GM21576 (cell line): Measurements from ENCODE around the gene ENAM.

Experiments used
- ATAC-seq: cut with Tn5 transposase; IDR thresholded peaks from one replicate; pipeline ENCODE4 v1.9.1; 2021; ENCODE audit warnings: mild to moderate bottlenecking, moderate library complexity; ENCODE audit not compliant: unreplicated experiment

ENAM gene, protein sequence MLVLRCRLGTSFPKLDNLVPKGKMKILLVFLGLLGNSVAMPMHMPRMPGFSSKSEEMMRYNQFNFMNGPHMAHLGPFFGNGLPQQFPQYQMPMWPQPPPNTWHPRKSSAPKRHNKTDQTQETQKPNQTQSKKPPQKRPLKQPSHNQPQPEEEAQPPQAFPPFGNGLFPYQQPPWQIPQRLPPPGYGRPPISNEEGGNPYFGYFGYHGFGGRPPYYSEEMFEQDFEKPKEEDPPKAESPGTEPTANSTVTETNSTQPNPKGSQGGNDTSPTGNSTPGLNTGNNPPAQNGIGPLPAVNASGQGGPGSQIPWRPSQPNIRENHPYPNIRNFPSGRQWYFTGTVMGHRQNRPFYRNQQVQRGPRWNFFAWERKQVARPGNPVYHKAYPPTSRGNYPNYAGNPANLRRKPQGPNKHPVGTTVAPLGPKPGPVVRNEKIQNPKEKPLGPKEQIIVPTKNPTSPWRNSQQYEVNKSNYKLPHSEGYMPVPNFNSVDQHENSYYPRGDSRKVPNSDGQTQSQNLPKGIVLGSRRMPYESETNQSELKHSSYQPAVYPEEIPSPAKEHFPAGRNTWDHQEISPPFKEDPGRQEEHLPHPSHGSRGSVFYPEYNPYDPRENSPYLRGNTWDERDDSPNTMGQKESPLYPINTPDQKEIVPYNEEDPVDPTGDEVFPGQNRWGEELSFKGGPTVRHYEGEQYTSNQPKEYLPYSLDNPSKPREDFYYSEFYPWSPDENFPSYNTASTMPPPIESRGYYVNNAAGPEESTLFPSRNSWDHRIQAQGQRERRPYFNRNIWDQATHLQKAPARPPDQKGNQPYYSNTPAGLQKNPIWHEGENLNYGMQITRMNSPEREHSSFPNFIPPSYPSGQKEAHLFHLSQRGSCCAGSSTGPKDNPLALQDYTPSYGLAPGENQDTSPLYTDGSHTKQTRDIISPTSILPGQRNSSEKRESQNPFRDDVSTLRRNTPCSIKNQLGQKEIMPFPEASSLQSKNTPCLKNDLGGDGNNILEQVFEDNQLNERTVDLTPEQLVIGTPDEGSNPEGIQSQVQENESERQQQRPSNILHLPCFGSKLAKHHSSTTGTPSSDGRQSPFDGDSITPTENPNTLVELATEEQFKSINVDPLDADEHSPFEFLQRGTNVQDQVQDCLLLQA

DNA sequence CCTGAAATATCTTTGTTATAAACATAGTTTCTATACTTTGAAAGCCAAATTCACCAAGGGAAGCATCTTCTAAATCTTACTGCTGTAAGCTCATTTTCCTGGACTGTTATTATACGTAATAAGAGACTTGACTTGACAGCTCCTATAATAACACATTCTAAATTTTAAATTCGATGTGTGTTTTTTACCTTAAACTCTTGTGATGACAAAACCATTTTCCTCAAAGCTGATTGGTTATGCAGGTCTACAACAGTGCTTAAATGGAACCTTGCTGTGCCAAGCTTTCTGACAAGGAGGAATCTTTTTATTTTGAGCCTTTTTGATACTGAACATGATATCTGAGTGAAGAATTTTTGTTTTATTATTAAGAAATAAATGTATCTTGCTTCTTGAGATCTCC, at the start of gene ENAM:
TSS of gene ENAM (plus strand) at position 301 of the 400 bp plus-strand sequence. CDS start 757 bp downstream, outside the sequence.
- ATAC-seq = no peak

DNA sequence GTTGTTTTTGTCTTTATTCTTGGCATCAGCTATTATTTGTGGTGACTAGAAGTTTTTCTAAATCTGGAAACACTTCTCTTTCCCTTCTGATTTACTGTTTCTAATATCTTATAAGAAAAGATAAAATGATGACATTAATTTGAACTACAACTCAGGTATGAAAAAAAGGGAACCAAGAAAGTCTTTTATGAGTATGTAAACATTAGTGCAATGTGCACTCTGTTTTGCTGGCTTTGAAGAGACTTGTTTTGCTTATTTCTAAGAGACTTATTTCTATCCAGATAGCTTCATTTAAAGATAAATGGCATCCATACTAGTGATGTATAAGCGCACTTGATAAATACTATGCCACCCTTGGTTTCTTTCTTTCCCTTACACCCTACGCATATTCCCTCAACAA, 46.6 kb upstream of the ENAM start:
- ATAC-seq = no peak

DNA sequence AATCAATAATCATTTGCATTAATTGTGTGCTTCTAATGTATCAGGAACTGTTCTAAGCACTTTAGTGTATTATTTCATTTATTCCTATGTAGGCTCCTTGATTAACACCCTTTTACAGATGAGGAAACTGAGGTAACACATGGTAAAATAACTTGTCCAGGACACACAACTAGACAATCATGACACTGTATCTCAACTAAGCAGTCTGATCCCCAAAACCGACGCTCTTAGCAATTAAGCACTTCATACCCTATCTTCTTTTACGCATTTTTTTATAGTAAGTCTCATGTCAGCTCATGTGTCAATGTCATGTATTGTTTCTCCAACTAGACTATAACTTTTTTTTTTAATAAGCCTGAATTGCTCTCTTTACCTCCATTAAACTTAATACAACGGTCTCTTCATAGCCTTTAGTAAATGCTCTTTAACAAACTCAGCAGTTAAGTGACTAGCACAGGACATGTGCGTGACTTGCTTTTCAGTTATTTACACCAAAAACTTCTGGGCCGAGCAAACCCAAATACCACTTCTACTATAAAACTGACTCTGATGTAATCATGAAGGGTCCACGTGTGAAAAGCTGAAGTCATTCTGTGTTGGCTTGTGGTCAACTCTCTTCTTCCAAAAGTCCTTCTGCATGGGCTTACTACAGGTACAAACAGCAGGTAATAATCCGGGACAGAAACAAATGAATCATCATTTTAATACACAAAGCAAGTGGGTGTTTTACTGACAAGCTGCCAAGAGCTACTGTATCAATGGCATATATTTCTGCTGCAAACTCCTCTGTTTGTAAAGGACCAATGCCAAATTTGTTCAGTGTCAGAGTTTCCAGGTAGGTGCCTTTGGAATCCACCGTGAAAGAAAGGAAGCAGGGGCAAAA, 44.4 kb upstream of the ENAM start:
- ATAC-seq = no peak

- no peak for ATAC-seq
These were observed 41.7 kb upstream of the ENAM start for GRCh38 chr4:70586841-70587240.

- peak; percentile 98 for ATAC-seq
These were observed 38.8 kb upstream of the ENAM start for GRCh38 chr4:70589785-70590184.

DNA sequence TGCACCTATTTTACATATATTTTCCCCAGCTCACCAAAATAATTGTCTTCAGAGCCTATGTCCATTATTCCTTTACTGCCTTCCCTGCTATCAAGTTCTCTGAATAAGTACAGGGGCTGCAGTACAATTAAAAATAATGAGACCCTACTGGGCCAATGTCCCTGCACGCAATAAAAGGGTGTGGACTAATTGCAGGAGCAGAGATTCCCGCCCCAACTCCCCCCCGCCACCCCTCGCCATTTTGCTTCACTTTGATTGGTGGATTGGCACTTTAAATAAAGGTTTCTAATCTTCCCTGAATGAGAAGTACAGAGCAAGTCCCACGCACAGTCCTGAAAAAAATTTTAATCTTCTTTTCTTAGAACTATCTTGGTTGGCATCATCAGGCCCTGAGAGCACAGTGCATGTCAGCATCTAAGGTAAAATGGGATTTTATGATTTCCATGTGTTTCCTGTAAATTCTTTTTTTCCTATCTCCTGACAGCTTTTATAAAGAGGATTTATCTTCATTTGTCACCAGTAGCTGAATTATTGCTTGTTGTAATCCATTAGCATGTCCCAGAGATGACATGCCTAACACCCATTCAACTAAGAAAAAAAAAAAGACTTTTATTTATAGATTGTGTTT, 36.5 kb upstream of the ENAM start, which contains the start of gene AMBN:
TSS of gene AMBN (plus strand) at position 302 of the 628 bp plus-strand sequence. CDS start at position 405, 103 bp downstream.
- ATAC-seq = no peak

GRCh38 chr4:70594196-70594595, 34.3 kb upstream of the ENAM start:
- ATAC-seq = no peak

DNA sequence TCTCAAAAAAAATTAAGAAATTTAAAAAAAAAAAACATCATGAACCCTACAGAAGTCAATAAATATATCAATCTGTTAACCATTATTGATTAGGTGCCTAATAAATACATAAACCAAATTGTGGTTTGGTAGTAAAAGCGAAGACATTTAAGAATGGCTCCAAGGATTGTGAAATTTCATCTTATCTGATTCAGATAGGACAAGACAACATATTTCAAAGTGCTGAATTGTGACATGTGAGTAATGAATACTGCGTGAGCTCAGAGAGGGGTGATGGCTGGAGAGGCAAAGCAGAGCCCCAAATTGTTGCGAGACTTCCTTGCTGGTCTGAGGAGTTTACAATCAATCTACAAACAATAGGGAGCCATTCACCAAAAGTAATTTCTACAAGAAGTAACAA, 28.2 kb upstream of the ENAM start:
- ATAC-seq = no peak

- ATAC-seq = no peak
These were observed 27.6 kb upstream of the ENAM start for GRCh38 chr4:70600977-70601376.

DNA sequence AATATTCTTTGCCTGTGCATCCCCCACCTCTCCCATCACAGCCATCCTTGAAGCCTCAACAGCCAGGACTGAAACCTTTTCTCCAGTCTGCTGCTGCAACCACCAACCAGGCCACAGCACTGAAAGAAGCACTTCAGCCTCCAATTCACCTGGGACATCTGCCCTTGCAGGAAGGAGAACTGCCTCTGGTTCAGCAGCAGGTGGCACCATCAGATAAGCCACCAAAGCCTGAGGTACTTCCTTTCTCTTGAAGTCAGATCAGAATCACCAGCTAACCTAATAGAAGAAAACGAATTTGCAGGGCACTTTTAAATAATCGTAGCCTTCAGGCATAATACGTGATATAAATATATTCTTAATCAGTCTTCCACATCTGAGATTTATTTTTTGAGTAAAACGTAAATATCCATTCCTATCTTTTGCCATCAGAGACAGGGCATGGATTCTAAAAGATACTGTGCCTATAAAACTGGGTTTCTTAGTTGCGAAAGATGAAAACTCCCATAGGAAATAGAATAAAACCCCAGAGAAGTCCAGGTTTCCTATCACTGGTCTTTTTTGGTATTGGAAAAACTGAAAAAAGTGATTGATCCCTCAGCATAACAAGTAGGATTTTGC, 27.0 kb upstream of the ENAM start:
- ATAC-seq = peak; percentile 97

GRCh38 chr4:70603856-70604255, 24.7 kb upstream of the ENAM start:
- no peak for ATAC-seq

DNA sequence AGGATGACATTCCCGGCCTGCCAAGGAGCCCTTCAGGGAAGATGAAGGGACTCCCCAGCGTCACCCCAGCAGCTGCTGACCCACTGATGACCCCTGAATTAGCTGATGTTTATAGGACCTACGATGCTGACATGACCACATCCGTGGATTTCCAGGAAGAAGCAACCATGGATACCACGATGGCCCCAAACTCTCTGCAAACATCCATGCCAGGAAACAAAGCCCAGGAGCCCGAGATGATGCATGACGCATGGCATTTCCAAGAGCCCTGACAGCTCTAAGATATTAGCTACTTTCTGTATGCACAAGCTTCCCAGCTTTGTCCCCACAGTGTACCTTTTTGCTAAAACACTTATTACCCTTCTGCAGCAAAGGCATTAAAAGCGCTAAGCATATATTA, 22.1 kb upstream of the ENAM start:
- ATAC-seq = no peak

DNA sequence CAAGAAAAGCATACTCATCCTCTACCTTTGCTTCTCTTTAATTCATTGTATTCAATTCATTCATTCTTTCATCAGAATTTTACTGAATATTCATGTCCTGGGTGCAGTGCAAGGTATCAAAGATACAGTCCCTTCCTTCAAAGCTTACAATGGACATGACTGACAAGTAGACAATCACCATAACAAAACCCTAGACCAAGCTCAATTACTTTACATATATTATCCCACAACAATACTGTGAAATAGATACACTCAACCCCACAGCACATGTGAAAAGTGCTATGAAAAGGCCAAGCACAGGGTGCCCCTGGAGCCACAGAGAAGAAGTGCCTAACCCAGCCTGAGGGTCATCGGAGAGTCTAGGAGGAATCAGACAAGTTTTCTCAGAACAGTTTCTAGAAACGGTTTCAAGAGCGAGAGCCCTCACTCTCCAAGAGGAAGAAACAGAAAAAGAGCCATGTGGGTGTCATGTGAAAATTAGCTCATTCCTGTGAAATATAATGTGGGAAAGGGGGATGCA, 21.1 kb upstream of the ENAM start:
- ATAC-seq = no peak

GRCh38 chr4:70608324-70608723, 20.2 kb upstream of the ENAM start:
- ATAC-seq = no peak

DNA sequence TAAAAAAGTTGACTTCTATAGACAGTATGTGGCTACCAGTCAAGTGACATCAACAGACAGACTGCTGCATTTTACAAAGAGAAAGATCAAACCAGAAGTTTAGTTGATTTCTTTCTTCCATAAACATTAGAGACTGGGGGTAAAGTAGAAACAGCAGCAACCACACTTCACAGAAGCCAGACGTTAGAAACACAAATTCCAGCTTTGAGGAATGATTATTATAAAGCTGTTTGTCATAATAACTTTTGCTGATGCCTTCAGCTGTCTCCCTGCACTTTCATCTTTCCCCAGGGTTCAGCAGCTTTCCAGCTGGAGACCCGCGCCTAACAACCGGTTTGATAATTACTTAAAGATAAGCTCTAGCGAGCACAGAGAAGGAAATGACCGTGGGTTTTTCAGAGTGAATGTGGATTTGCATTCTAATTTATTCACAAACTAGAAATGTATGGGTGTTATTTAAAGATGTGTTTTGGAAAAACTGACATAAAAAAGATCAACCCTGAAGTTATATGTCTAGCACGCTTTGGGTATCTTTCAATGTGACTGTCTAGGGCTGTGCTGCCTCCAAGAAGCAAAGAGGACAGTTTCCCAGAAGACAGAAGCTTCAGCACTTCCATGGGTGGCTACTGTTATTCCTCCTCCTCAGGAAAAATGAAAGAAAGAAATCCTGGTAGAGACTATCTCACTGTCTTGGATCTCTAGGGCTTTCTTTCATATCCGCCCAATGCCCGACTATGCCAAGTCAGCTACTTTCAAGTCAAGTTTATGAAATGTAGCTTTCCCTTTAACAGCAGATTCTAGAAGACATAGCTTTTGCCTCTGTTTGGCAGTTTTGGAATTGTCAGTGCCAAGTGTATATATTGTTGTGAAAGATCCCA, 15.0 kb upstream of the ENAM start:
- ATAC-seq = peak; percentile 53

DNA sequence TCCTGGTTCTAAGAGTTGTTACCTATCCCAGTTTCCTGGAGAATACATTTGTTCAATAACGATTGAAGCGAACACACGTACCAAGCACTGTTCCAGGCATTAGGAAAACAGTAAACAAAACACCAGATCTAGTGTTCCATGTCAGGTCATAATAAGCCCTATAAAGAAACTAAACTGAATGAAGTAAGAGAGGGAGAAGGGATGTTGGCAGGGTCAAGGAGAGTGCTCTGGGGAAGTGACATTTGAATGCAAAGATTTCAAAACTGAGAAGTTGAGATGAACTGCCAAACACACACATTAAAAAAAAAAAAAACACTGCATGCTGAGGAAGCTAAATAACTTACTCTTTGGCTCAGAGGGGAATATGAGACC, 14.4 kb upstream of the ENAM start:
- ATAC-seq = no peak

GRCh38 chr4:70619288-70619687, 9.3 kb upstream of the ENAM start:
- no peak for ATAC-seq

- no peak for ATAC-seq
These were observed 8.8 kb upstream of the ENAM start for GRCh38 chr4:70619778-70620177.
